Neural crest cell (in vitro differentiated cells): ENCODE results near the gene SP110. TPM values are rescaled to one million over a fixed set of nuclear protein-coding genes. Genes with fewer than 3 reads are reported as not detected.
"Not testable (repeated sequence)": the region's sequence is repeated elsewhere in the genome, so short reads cannot be mapped to it uniquely, and the experiment has no call there.

Source experiments
- DNase-seq: peaks from one replicate; pipeline ENCODE4 v3.0.0; 2021; ENCODE audit warnings: low read depth, mixed read lengths, low spot score
- H3K27ac Mint-ChIP-seq: one replicate; pipeline ENCODE4 v1.8.0; 2021; ENCODE audit warnings: mild to moderate bottlenecking, mixed read lengths; ENCODE audit not compliant: unreplicated experiment
- H3K27me3 Mint-ChIP-seq: 2 replicates; pipeline ENCODE4 v1.8.0; 2021; ENCODE audit warnings: low read depth, mild to moderate bottlenecking, mixed read lengths
- H3K36me3 Mint-ChIP-seq: 2 replicates; pipeline ENCODE4 v1.8.0; 2021; ENCODE audit warnings: low read depth, mild to moderate bottlenecking, mixed read lengths
- H3K4me1 Mint-ChIP-seq: 2 replicates; pipeline ENCODE4 v1.8.0; 2021; ENCODE audit warnings: mixed read lengths
- H3K4me3 Mint-ChIP-seq: one replicate; pipeline ENCODE4 v1.8.0; 2021; ENCODE audit warnings: mild to moderate bottlenecking, mixed read lengths
- H3K9me3 Mint-ChIP-seq: 2 replicates; pipeline ENCODE4 v1.8.0; 2021; ENCODE audit warnings: mixed read lengths
- long read RNA-seq: library from polyadenylated mRNA; unstranded; transcript quantifications from one replicate; pipeline ENCODE4 v2.0.0, GENCODE V29; 2020
- total RNA-seq: library from RNA; stranded (reverse); gene quantifications from 2 replicates; pipeline ENCODE4 v1.2.1, GENCODE V29; 2021
- TF ChIP-seq, protein P1 (sequence below): fragments of 200-600 bp; sonication (generic); conservative IDR thresholded peaks from 2 replicates; pipeline ENCODE4 v1.5.0; 2021; ENCODE audit warnings: antibody characterized with exemption, mild to moderate bottlenecking

The SP110 gene
- total RNA-seq: 5.3 and 5.6 TPM in 2 replicates
- long read RNA-seq, partial matches to known transcripts: 2 of 2 reads
- long read RNA-seq, other reads (novel, unspliced or antisense): 0 of 2 reads

DNA sequence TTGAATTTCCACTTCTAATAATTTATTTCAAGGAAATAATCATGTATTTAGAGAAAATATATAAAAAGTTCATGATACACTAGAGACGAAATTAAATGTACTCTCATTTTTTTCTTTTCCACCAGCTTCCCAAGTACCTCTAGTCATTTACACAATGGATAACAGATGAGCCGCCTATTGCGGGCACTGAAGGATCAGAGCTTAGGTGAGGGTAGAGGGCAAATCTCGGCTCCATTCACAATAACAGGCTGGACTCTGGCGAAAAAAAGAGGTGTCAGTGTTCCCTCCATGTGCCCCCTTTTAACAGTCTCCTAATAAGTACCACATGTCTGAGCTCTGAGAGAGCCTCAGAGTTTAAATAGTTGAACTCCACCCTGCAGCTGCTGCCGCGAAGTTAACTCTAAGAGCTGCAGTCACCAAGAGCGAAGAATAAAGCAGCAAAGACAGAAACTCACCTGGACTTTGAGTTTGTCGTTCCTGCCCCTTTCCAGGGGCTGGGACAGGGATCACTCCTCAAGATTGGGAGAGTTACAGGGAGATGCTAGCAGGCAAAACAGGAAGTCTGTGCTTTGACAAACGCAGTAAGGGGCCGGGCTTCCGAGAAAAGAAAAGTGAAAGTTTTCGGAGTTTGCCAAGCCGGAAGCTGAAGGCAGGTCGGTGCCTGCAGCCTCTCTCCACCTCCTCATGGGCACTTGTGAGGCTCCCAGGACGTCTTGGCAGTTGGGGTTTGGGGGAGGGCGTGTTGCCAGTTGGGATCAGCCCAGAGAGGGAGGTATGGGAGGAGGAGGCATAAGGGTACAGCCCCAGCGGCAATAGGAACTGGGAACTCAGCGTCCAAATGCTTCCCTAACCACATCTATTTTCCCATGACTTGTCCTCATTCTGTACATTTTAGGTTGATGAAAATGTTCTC lies at the start of gene SP110:
SP110 (minus strand) TSS at position 566 of the 913 bp plus-strand sequence. CDS start 3,057 bp downstream, outside the sequence.
- Mint-ChIP-seq H3K36me3 (peaks cover 4% of the 10 kb centered on the region), H3K9me3 (no peaks in the 10 kb centered on the region), H3K4me3 (peak within 1 kb of the TSS; percentile 91), H3K27me3 (no peaks in the 10 kb centered on the region), H3K4me1 (peaks cover 17% of the 10 kb centered on the region), H3K27ac (peak within 1 kb of the TSS; percentile 90)
- TF ChIP-seq, protein P1, sequence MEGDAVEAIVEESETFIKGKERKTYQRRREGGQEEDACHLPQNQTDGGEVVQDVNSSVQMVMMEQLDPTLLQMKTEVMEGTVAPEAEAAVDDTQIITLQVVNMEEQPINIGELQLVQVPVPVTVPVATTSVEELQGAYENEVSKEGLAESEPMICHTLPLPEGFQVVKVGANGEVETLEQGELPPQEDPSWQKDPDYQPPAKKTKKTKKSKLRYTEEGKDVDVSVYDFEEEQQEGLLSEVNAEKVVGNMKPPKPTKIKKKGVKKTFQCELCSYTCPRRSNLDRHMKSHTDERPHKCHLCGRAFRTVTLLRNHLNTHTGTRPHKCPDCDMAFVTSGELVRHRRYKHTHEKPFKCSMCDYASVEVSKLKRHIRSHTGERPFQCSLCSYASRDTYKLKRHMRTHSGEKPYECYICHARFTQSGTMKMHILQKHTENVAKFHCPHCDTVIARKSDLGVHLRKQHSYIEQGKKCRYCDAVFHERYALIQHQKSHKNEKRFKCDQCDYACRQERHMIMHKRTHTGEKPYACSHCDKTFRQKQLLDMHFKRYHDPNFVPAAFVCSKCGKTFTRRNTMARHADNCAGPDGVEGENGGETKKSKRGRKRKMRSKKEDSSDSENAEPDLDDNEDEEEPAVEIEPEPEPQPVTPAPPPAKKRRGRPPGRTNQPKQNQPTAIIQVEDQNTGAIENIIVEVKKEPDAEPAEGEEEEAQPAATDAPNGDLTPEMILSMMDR: no peak
- DNase-seq: peak; percentile 28

DNA sequence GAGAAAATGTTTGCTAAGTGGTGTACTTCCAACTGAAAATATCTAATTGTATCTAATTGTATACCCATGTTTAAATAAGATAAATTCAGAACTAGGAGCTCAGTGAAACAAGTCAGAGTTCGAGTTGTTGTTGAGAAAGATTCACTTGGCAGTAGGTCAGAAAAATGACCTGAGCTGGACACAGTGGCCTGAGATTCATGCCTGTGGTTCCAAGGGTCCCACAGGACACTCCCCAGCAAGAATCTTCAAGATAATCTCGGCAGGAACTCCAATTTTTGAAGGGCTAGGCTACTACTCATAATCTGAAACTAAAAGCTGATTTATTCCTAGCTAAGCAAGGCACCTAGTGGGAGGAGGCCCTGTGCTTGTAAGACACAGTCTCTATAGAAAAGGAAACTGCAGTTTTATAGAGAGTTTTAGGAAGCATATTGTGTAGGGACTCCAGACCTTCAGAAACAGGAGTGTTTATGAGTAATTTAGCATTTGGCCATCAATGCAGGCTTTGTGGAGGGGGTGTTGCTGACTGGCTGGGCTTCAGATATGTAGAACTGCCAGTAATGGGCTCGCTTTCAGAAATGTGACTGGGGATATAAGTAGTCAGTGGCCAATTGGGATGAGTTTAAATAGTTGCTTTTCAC lies 48.9 kb upstream of the SP110 start:
- Mint-ChIP-seq H3K27me3 (peaks cover 3% of the 10 kb centered on the region), H3K9me3 (no peaks in the 10 kb centered on the region), H3K4me1 (peaks cover 8% of the 10 kb centered on the region), H3K27ac (no peak overlapping the region), H3K4me3 (no peak overlapping the region), H3K36me3 (no peaks in the 10 kb centered on the region)
- TF ChIP-seq, protein P1: no peak
- no peak for DNase-seq

DNA sequence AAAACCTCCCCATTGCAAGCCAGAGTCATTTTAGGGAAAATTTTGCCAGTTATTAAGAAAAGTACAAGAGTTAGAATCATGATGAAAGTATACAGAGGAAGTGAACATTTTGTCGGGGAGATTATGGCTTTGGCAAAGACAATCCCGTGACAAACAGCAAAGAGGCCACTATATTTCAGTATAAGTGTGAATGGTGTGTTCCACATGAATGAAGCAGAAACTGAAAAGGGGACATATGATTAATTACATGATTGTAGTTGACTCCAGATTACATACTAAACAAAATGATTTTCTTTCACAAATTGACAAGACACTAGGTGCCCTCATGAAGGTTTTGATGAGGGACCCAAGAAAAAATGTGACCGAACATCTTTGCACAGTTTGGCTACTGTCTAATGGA lies 47.8 kb upstream of the SP110 start:
- H3K27ac Mint-ChIP-seq: no peak overlapping the region
- TF ChIP-seq, protein P1: no peak
- peaks cover 8% of the 10 kb centered on the region for H3K4me1 Mint-ChIP-seq
- no peaks in the 10 kb centered on the region for H3K36me3 Mint-ChIP-seq
- H3K27me3 Mint-ChIP-seq: peaks cover 3% of the 10 kb centered on the region
- no peaks in the 10 kb centered on the region for H3K9me3 Mint-ChIP-seq
- no peak overlapping the region for H3K4me3 Mint-ChIP-seq
- DNase-seq: no peak

DNA sequence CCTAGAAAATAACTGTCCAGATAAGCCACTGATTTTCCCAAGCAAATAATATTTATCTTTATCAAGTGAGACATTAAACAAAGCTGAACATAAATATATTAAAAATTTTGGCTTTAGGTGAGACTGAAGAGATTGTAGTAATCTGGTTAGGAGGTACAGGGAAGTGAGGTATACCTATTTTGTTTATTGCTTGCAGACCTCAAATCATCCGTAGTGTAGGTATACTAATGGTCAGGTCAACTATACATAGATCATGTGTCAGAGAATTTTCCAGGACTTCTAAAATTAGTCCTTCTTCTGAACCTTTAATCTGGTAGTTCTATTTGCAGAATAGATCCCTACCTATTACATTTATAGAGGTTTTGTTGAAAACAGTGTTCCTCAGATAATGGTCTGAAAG lies 47.3 kb upstream of the SP110 start:
- Mint-ChIP-seq H3K4me3 (no peak overlapping the region), H3K9me3 (no peaks in the 10 kb centered on the region), H3K36me3 (no peaks in the 10 kb centered on the region), H3K4me1 (peaks cover 8% of the 10 kb centered on the region), H3K27me3 (peaks cover 6% of the 10 kb centered on the region), H3K27ac (no peak overlapping the region)
- TF ChIP-seq, protein P1: no peak
- DNase-seq: no peak

DNA sequence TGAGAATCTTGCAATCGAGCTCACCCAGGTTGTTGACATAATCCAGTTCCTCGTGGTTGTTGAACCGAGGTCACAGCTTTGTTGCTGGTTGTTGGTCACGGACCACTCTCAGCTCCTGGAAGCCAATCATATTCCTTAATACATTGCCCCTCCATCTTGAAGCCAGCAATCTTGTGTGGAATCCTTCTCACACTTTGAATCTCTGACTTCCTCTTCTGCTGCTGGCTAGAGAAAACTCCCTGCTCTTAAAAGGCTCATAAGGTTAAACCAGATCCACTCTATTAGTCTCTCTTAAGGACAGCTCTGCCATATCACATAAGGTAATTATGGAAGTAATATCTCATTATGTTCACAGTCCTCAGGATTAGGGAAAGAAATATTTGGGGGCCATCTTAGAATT lies 46.9 kb upstream of the SP110 start:
- H3K27ac Mint-ChIP-seq: no peak overlapping the region
- no peak for DNase-seq
- no peak overlapping the region for H3K4me3 Mint-ChIP-seq
- no peaks in the 10 kb centered on the region for H3K36me3 Mint-ChIP-seq
- TF ChIP-seq, protein P1: no peak
- peaks cover 6% of the 10 kb centered on the region for H3K27me3 Mint-ChIP-seq
- H3K4me1 Mint-ChIP-seq: peaks cover 8% of the 10 kb centered on the region
- H3K9me3 Mint-ChIP-seq: no peaks in the 10 kb centered on the region

DNA sequence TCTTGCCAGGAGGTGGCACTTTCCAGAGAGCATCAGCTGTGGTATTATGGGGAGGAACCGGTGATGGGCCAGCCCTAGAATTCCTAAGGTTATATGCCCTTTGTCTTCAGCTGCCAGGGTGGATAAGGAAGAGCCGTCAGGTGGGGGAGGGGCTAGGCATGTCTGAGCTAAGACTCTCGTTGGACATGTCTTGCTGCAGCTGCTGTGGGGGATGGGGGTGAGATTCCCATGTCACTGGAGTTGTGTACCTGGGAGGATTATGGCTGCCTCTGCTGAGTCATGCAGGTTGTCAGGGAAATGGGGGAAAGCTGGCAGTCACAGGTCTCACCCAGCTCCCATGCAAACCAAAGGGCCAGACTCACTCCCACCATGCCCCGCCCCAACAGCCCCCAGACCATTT lies 45.2 kb upstream of the SP110 start:
- DNase-seq, H3K36me3 Mint-ChIP-seq, H3K4me1 Mint-ChIP-seq, H3K27me3 Mint-ChIP-seq, H3K27ac Mint-ChIP-seq, H3K4me3 Mint-ChIP-seq: not testable (repeated sequence)
- peaks cover 12% of the 10 kb centered on the region for H3K9me3 Mint-ChIP-seq
